MM.1S (cell line): ENCODE measurements around the gene CALR3.

Source experiments
- DNase-seq: peaks from one replicate; pipeline ENCODE4 v3.0.0-alpha.2; 2015
- H2AFZ ChIP-seq: fragments of 300-600 bp; sonication (generic); 2 replicates; pipeline ENCODE4 v1.6.0; 2016; ENCODE audit warnings: antibody characterized with exemption, low read length
- H3F3A ChIP-seq: fragments of 300-600 bp; sonication (generic); 2 replicates; pipeline ENCODE4 v1.6.1; 2016; ENCODE audit warnings: mild to moderate bottlenecking, antibody characterized with exemption, low read length, moderate library complexity, mixed read lengths; ENCODE audit not compliant: insufficient read depth
- H3K27ac ChIP-seq: fragments of 300-600 bp; sonication (generic); 2 replicates; pipeline ENCODE4 v1.5.1; 2016; ENCODE audit warnings: mild to moderate bottlenecking, low read length
- H3K27me3 ChIP-seq: fragments of 300-600 bp; sonication (generic); replicated peaks from 2 replicates; pipeline ENCODE4 v1.6.0; 2016; ENCODE audit warnings: low read length; ENCODE audit not compliant: insufficient read depth
- H3K36me3 ChIP-seq: fragments of 300-600 bp; sonication (generic); replicated peaks from 2 replicates; pipeline ENCODE4 v1.6.1; 2016; ENCODE audit warnings: mild to moderate bottlenecking, low read length, mixed read lengths; ENCODE audit not compliant: insufficient read depth
- H3K4me1 ChIP-seq: fragments of 300-600 bp; sonication (generic); 2 replicates; pipeline ENCODE4 v1.6.1; 2016; ENCODE audit warnings: low read length, mixed read lengths
- H3K4me2 ChIP-seq: fragments of 300-600 bp; sonication (generic); 2 replicates; pipeline ENCODE4 v1.6.0; 2016; ENCODE audit warnings: low read depth, low read length
- H3K4me3 ChIP-seq: fragments of 300-600 bp; sonication (generic); 2 replicates; pipeline ENCODE4 v1.5.1; 2016; ENCODE audit warnings: low read length, mixed read lengths
- H3K79me2 ChIP-seq: fragments of 300-600 bp; sonication (generic); 2 replicates; pipeline ENCODE4 v1.6.1; 2016; ENCODE audit warnings: mixed run types, low read length, mixed read lengths
- H3K9ac ChIP-seq: fragments of 300-600 bp; sonication (generic); 2 replicates; pipeline ENCODE4 v1.6.1; 2016; ENCODE audit warnings: low read length, mixed read lengths
- H3K9me2 ChIP-seq: fragments of 300-600 bp; sonication (generic); replicated peaks from 2 replicates; pipeline ENCODE4 v1.6.1; 2016; ENCODE audit warnings: mild to moderate bottlenecking, low read length, mixed read lengths; ENCODE audit not compliant: insufficient read depth
- H3K9me3 ChIP-seq: fragments of 300-600 bp; sonication (generic); replicated peaks from 2 replicates; pipeline ENCODE4 v1.6.1; 2016; ENCODE audit warnings: mild to moderate bottlenecking, low read length, mixed read lengths; ENCODE audit not compliant: insufficient read depth
- H4K20me1 ChIP-seq: fragments of 300-600 bp; sonication (generic); 2 replicates; pipeline ENCODE4 v1.6.1; 2016; ENCODE audit warnings: mild to moderate bottlenecking, low read length, moderate library complexity, mixed read lengths; ENCODE audit not compliant: insufficient read depth
- CTCF ChIP-seq: fragments of 300-600 bp; sonication (generic); IDR thresholded peaks from 2 replicates; pipeline ENCODE4 v1.5.1; 2016; ENCODE audit warnings: antibody characterized with exemption, low read length, mixed read lengths
- EZH2 ChIP-seq: fragments of 300-600 bp; sonication (generic); optimal IDR thresholded peaks from 2 replicates; pipeline ENCODE3; 2017; ENCODE audit warnings: low read depth, mild to moderate bottlenecking, antibody characterized with exemption, low read length, mixed read lengths
- EZH2phosphoT487 ChIP-seq: fragments of 300-600 bp; sonication (generic); IDR thresholded peaks from 2 replicates; pipeline ENCODE4 v1.6.1; 2018; ENCODE audit warnings: antibody characterized with exemption, low read length

The CALR3 gene

GRCh38 chr19:16442386-16443276 lies 53.3 kb downstream of the CALR3 start:
- no peaks in the 10 kb centered on the region for H4K20me1 ChIP-seq
- H3K36me3 ChIP-seq: no peaks in the 10 kb centered on the region
- no peaks in the 10 kb centered on the region for H3K9me2 ChIP-seq
- no peak overlapping the region for H2AFZ ChIP-seq
- H3K9me3 ChIP-seq: no peaks in the 10 kb centered on the region
- peaks cover 59% of the 10 kb centered on the region for H3K4me1 ChIP-seq
- H3K9ac ChIP-seq: no peak overlapping the region
- no peaks in the 10 kb centered on the region for H3K27me3 ChIP-seq
- H3K27ac ChIP-seq: no peak overlapping the region
- no peak for DNase-seq
- TF ChIP-seq CTCF: no peak
- no peak for TF ChIP-seq EZH2
- no peak for TF ChIP-seq EZH2phosphoT487
- H3K4me3 ChIP-seq: no peak overlapping the region
- H3F3A ChIP-seq: peaks cover 19% of the 10 kb centered on the region
- H3K4me2 ChIP-seq: no peak overlapping the region
- H3K79me2 ChIP-seq: peaks cover 68% of the 10 kb centered on the region

- Histone ChIP-seq H3K9me3 (no peaks in the 10 kb centered on the region), H3K36me3 (no peaks in the 10 kb centered on the region), H3K9ac (no peak overlapping the region), H3K79me2 (peaks cover 59% of the 10 kb centered on the region), H3K27ac (no peak overlapping the region), H3K9me2 (no peaks in the 10 kb centered on the region), H4K20me1 (no peaks in the 10 kb centered on the region), H3K27me3 (no peaks in the 10 kb centered on the region), H3K4me1 (peaks cover 61% of the 10 kb centered on the region), H3K4me2 (no peak overlapping the region), H3F3A (peaks cover 28% of the 10 kb centered on the region), H3K4me3 (no peak overlapping the region), H2AFZ (no peak overlapping the region)
- no peak for DNase-seq
- TF ChIP-seq CTCF (peak; percentile 39), EZH2phosphoT487 (no peak)
These were observed 54.3 kb downstream of the CALR3 start for GRCh38 chr19:16441661-16442162.

GRCh38 chr19:16436780-16437332 lies 59.1 kb downstream of the CALR3 start:
- H3K9me2 ChIP-seq: no peaks in the 10 kb centered on the region
- DNase-seq: no peak
- H3K4me1 ChIP-seq: peaks cover 60% of the 10 kb centered on the region
- peaks cover 43% of the 10 kb centered on the region for H3F3A ChIP-seq
- no peak overlapping the region for H2AFZ ChIP-seq
- H3K27ac ChIP-seq: peak overlapping the region; percentile 97
- peak overlapping the region; percentile 20 for H3K4me3 ChIP-seq
- peak overlapping the region; percentile 71 for H3K4me2 ChIP-seq
- H3K36me3 ChIP-seq: no peaks in the 10 kb centered on the region
- TF ChIP-seq CTCF: peak; percentile 10; the same call in 1 of the 2 replicates
- TF ChIP-seq EZH2phosphoT487: no peak
- H4K20me1 ChIP-seq: no peaks in the 10 kb centered on the region
- H3K9me3 ChIP-seq: no peaks in the 10 kb centered on the region
- H3K79me2 ChIP-seq: peaks cover 18% of the 10 kb centered on the region
- H3K9ac ChIP-seq: peak overlapping the region; percentile 82
- no peaks in the 10 kb centered on the region for H3K27me3 ChIP-seq
